D721Med (cell line): ENCODE measurements around the gene SRGAP3.

Source experiments
- DNase-seq: peaks from one replicate; pipeline ENCODE4 v3.0.0; 2011; ENCODE audit warnings: low spot score; ENCODE audit not compliant: insufficient read length
- FAIRE-seq: peaks from 2 replicates; lab custom pipeline; 2011; peaks lifted over from hg19 to GRCh38; lab: Jason Lieb, UNC
- TF ChIP-seq, protein P1 (sequence below): IDR thresholded peaks from 2 replicates; pipeline ENCODE4 v1.5.1; 2012; ENCODE audit warnings: mild to moderate bottlenecking, control low read depth; ENCODE audit not compliant: insufficient read depth; ENCODE audit errors: missing control alignments

The SRGAP3 gene

DNA sequence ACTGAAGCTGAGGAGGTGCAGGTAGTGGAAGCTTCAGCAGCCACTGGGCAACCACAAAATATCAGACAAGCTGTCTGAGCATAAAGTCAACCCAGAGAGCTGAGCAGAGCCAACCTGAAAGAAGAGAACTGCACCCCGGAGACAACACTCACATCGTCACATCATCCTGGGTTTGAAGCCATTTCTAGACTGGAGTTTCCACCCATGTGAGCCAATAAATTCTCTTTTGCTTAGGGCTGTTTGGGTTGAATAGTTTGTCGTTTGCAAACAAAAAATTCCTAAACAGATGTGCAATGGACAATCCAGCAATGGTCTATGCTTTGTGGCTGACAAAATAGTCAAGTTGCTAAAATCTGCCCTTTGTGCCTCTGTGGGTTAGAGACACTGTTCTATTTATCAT lies 270.9 kb downstream of the SRGAP3 start:
- TF ChIP-seq, protein P1, sequence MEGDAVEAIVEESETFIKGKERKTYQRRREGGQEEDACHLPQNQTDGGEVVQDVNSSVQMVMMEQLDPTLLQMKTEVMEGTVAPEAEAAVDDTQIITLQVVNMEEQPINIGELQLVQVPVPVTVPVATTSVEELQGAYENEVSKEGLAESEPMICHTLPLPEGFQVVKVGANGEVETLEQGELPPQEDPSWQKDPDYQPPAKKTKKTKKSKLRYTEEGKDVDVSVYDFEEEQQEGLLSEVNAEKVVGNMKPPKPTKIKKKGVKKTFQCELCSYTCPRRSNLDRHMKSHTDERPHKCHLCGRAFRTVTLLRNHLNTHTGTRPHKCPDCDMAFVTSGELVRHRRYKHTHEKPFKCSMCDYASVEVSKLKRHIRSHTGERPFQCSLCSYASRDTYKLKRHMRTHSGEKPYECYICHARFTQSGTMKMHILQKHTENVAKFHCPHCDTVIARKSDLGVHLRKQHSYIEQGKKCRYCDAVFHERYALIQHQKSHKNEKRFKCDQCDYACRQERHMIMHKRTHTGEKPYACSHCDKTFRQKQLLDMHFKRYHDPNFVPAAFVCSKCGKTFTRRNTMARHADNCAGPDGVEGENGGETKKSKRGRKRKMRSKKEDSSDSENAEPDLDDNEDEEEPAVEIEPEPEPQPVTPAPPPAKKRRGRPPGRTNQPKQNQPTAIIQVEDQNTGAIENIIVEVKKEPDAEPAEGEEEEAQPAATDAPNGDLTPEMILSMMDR, result no peak
- FAIRE-seq (no peak), DNase-seq (no peak)

DNA sequence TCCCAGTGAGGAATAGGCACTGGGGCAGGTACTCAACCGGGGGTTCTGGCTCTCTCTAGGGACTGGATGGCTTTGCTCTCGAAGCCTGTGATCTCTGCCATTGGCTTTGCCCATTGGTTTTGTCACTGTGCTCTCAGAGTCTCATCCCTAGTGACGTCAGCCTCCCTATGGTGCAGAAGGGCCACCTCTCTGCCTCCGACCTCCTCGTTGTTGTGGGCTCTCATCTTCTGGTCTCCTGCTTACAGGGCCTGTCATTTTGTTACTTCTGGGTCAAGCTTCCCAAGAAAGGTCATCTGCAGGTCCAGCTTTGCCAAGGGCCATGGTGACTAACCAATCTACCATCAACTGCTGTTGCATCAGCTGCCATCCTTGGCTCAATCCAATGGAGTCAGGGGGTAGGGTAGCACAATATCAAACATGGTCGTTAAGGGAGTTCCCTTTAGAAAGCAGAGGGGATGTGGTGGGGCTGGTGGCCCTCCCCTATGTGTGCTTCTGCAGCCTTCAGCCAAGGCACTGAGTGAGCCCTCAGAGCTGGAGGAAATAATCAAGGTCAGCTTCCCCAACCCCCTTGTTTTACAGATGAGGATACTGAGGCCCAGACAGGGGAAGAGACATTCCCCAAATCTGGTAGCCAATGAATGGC lies 272.8 kb downstream of the SRGAP3 start:
- DNase-seq (no peak), FAIRE-seq (no peak)

DNA sequence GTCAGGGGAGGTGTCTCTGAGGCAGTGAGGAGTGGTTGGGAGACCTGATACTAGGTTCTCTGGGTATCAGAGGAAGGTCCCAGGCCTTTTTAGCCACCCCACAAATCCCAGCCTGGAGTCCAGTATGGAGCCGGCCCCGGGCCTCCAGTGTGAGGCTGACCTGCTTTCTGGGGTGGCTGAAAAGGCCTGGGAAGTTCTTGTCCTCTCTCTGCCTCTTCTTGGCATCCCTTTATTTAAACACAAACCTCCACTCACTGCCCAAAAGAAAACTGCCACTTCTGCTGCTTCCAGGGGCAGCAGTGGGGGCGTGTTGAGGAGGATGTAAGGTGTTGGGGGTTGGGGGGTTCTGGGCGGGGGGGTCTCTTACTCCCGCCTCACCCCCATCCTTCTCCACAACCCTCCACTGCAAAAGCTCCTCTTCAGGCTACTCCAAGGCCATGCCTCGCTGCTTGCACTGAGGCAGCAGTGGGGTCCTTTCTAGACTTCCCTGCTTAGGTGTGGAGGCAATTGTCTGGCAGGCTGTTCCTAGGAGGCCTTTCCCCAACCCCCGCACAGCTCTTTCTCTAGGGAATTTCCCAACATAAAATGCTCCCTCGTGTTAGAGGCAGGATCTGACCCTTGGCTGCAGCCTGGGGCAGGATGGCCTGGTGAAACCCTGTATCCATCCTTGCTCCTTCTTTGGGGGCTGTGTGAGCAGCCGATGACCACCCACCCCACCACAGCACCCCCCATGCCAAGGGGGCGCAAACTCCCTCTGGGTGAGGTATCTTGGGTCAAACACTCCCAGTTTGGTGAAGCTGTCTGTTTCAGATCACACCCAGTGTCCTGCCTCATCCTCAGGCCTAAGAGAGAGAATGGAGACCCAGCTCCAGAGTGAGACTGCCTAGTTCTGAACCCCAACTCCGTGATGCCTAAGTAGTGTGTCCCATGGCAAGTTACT lies 274.1 kb downstream of the SRGAP3 start:
- FAIRE-seq (no peak), DNase-seq (no peak)
- TF ChIP-seq, protein P1, result no peak

More for the DNA sequence above, 272.8 kb downstream of the SRGAP3 start:
- TF ChIP-seq, protein P1, result no peak

DNA sequence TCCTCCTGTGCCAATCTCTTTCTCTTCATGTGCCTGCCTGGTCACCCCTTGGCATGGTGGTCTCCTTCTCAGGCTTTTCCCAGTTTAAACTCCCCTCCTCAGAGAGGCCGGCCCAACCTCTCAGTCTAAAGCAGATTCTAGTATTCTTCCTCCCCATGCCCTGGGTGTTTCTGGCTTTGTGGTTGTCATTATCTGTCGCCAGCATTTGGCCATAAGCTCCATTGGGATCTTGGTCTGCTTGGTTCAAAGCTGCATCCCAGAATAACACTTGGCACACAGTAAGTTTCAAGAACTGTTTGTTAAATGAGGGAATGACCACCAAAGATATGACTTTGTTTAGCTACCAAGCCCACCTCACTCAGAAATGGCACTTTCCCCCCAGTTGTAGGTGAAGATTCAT lies 275.0 kb downstream of the SRGAP3 start:
- DNase-seq (no peak), FAIRE-seq (no peak)
- TF ChIP-seq, protein P1, result no peak

- no peak for FAIRE-seq
- no peak for DNase-seq
- TF ChIP-seq, protein P1, result no peak
Measured at GRCh38 chr3:8972639-8973038, 276.8 kb downstream of the SRGAP3 start.

DNA sequence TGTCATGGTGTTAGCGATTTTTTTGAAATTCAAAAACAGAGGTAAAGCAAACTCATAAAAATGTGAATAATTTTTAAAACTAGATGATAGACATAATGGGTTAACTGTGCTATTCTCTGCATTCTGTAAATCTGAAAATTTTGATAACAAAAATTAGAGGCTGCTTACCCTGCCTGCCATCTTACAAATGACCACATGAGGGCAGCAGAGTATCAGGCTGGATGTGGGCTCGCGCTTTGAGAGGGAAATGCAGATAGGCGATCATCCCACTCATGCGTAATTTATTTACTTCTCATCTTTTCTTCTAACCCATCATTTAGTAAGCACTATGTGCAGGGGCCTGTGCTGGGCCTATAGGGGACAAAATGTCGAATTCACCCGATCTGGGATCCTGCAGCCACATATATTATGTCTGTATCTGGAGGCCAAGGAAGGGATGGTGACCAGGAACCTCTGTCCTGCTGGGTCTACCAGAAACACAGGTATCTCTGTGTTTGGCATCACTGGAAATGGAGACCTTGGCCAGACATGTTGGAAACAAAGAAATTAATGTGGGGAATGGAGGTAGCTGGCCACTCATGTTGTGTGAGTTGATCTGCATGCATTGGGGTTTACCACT lies 278.4 kb downstream of the SRGAP3 start:
- DNase-seq (no peak), FAIRE-seq (peak; percentile 35)

More for the DNA sequence above, 278.4 kb downstream of the SRGAP3 start:
- TF ChIP-seq, protein P1, result peak; percentile 97
